GM12878 (cell line): Measurements from ENCODE around the gene ABHD8. TPM values are rescaled to one million over a fixed set of nuclear protein-coding genes. Genes with fewer than 3 reads are reported as not detected.

Experiments used
- ATAC-seq: fragments of 200-7000 bp; cut with Tn5 transposase; 3 replicates; pipeline ENCODE4 v1.9.1; 2020; ENCODE audit warnings: mild to moderate bottlenecking, moderate library complexity
- BruUV-seq: library from RNA; stranded (reverse); fragments of 400-500 nt; replicated peaks from 2 replicates; lab custom pipeline; 2021; lab: Mats Ljungman, UMichigan
- CTCF ChIA-PET: fragments of 300-600 bp; sonication (Branson Sonifier 250); formaldehyde crosslinking; extraction: SDS; loops from one replicate; lab custom pipeline; 2021; ENCODE audit warnings: inconsistent platforms; lab: Yijun Ruan, JAX
- POLR2A ChIA-PET: fragments of 350-600 bp; formaldehyde crosslinking; extraction: SDS; loops from one replicate; lab custom pipeline; 2021; ENCODE audit warnings: inconsistent platforms; lab: Charles Lee
- RAD21 ChIA-PET: fragments of 300-600 bp; sonication (Branson Sonifier 250); formaldehyde crosslinking; loops from one replicate; lab custom pipeline; 2023; ENCODE audit warnings: antibody characterized with exemption; ENCODE audit not compliant: unreplicated experiment; lab: Charles Lee
- SMC1A ChIA-PET: fragments of 300-600 bp; sonication (Branson Sonifier 250); formaldehyde crosslinking; loops from one replicate; lab custom pipeline; 2023; ENCODE audit not compliant: unreplicated experiment, uncharacterized antibody; lab: Charles Lee
- DNase-seq: peaks from one replicate; pipeline ENCODE4 v3.0.0-alpha.2; 2011; ENCODE audit warnings: low read depth, low spot score
- FAIRE-seq: peaks from 3 replicates; lab custom pipeline; 2011; peaks lifted over from hg19 to GRCh38; lab: Jason Lieb, UNC
- H2AFZ ChIP-seq: 2 replicates; pipeline ENCODE4 v1.6.0; 2011; ENCODE audit warnings: low read depth, low read length, control low read depth; ENCODE audit not compliant: control insufficient read depth
- H3K27ac ChIP-seq: 2 replicates; pipeline ENCODE4 v1.5.1; 2011; ENCODE audit warnings: control low read depth; ENCODE audit not compliant: control insufficient read depth, insufficient read depth
- H3K27me3 ChIP-seq, 2 experiments: replicated peaks in 1 of 2; 2 replicates each; pipeline versions ENCODE4 v1.6.0 to v1.6.1; 2011; ENCODE audit warnings: low read length in 1 of 2; ENCODE audit not compliant: control insufficient read depth in 2 of 2, insufficient read depth in 2 of 2
- H3K36me3 ChIP-seq, 2 experiments: 2 replicates each; pipeline ENCODE4 v1.5.1; 2011; ENCODE audit warnings: low read length in 1 of 2; ENCODE audit not compliant: control insufficient read depth in 2 of 2, insufficient read depth in 2 of 2
- H3K4me1 ChIP-seq: 2 replicates; pipeline ENCODE4 v1.6.1; 2011; ENCODE audit warnings: mild to moderate bottlenecking, low read length, moderate library complexity, mixed read lengths; ENCODE audit not compliant: control insufficient read depth, insufficient read depth
- H3K4me2 ChIP-seq: 2 replicates; pipeline ENCODE4 v1.6.0; 2011; ENCODE audit warnings: control low read depth; ENCODE audit not compliant: control insufficient read depth, insufficient read depth
- H3K4me3 ChIP-seq: fragments of 200-600 bp; sonication (generic); 2 replicates; pipeline ENCODE4 v1.5.1; 2016
- H3K79me2 ChIP-seq: 2 replicates; pipeline ENCODE4 v1.6.0; 2011; ENCODE audit warnings: low read length; ENCODE audit not compliant: control insufficient read depth, insufficient read depth
- H3K9ac ChIP-seq: 2 replicates; pipeline ENCODE4 v1.8.0; 2011; ENCODE audit warnings: low read length, control low read depth, mixed read lengths; ENCODE audit not compliant: control insufficient read depth, insufficient read depth
- H3K9me3 ChIP-seq: replicated peaks from 3 replicates; pipeline ENCODE4 v1.5.1; 2011; ENCODE audit warnings: mild to moderate bottlenecking, low read length; ENCODE audit not compliant: control insufficient read depth, insufficient read depth
- H4K20me1 ChIP-seq: 2 replicates; pipeline ENCODE4 v1.6.0; 2011; ENCODE audit not compliant: control insufficient read depth, insufficient read depth
- BCLAF1 ChIP-seq: fragments of 450-650 bp; IDR thresholded peaks from 2 replicates; pipeline ENCODE4 v1.6.1; 2017; ENCODE audit warnings: antibody characterized with exemption, mild to moderate bottlenecking, moderate library complexity
- BRCA1 ChIP-seq: IDR thresholded peaks from 2 replicates; pipeline ENCODE4 v1.6.1; 2011; ENCODE audit warnings: low read depth, low read length, improper control_type of control experiment
- CEBPB ChIP-seq, 2 experiments: fragments of 150-350 bp in 1 of 2; IDR thresholded peaks; 2 replicates each; pipeline ENCODE4 v1.6.1; 2012 to 2014; ENCODE audit warnings: low read depth in 2 of 2, low read length in 2 of 2, borderline replicate concordance in 1 of 2, inconsistent platforms in 1 of 2
- EED ChIP-seq: sonication (generic); IDR thresholded peaks from 2 replicates; pipeline ENCODE4 v1.6.1; 2016; ENCODE audit warnings: antibody characterized with exemption, low read depth
- EP300 ChIP-seq, 2 experiments: fragments of 150-350 bp in 1 of 2; IDR thresholded peaks; 2 replicates each; pipeline ENCODE4 v1.6.1; 2011 to 2012; ENCODE audit warnings: low read depth in 2 of 2, low read length in 2 of 2, borderline replicate concordance in 1 of 2, improper control_type of control experiment in 1 of 2, inconsistent platforms in 1 of 2; ENCODE audit not compliant: control insufficient read depth in 1 of 2
- IRF3 ChIP-seq: fragments of 450-650 bp; IDR thresholded peaks from 2 replicates; pipeline ENCODE4 v1.6.1; 2014; ENCODE audit warnings: mild to moderate bottlenecking
- LARP7 ChIP-seq: fragments of 450-650 bp; IDR thresholded peaks from 2 replicates; pipeline ENCODE4 v1.6.1; 2017; ENCODE audit warnings: mild to moderate bottlenecking
- NFIC ChIP-seq: IDR thresholded peaks from 2 replicates; pipeline ENCODE4 v1.6.1; 2012; ENCODE audit warnings: low read depth, mild to moderate bottlenecking, inconsistent platforms, low read length, moderate library complexity
- RAD21 ChIP-seq: IDR thresholded peaks from 2 replicates; pipeline ENCODE4 v1.6.1; 2011; ENCODE audit warnings: mild to moderate bottlenecking, low read depth, low read length, moderate library complexity; ENCODE audit not compliant: insufficient read depth
- RUNX3 ChIP-seq: IDR thresholded peaks from 2 replicates; pipeline ENCODE4 v1.6.1; 2012; ENCODE audit warnings: low read length, inconsistent platforms
- SMAD1 ChIP-seq: fragments of 450-650 bp; IDR thresholded peaks from 2 replicates; pipeline ENCODE4 v1.6.1; 2018; ENCODE audit warnings: mild to moderate bottlenecking, low read depth; ENCODE audit not compliant: partially characterized antibody
- SREBF1 ChIP-seq: IDR thresholded peaks from 2 replicates; pipeline ENCODE4 v1.6.1; 2012; ENCODE audit warnings: mild to moderate bottlenecking, low read length
- WGBS: methylation state at CpG from one replicate; pipeline ENCODE4 v1.1.6; 2016; ENCODE audit warnings: low lambda C conversion rate; ENCODE audit not compliant: insufficient replicate concordance, insufficient coverage; ENCODE audit errors: missing lambda C conversion rate; 5-methylcytosine and 5-hydroxymethylcytosine counted together
- in situ Hi-C: fragments of 300-500 bp; cut with MboI; formaldehyde crosslinking; loops from 9 replicates; pipeline ENCODE4 v1.14.3; 2018; ENCODE audit warnings: mixed read lengths
- intact Hi-C: fragments of 100-400 bp; cut with micrococcal nuclease; formaldehyde crosslinking; loops from one replicate; pipeline ENCODE4 v1.14.2; 2022; ENCODE audit not compliant: unreplicated experiment
- polyA plus RNA-seq, 11 experiments: library from polyadenylated mRNA; depleted of rRNA in 4 of 11; unstranded in 6 of 11; stranded (reverse) in 5 of 11; fragments of >200 nt; fragmentation: Nextera tagmentation in 4 of 11; fragmentation: Illumina TruSeq in 1 of 11; extraction: Ambion mirVana in 4 of 11; extraction: Trizol in 1 of 11; gene quantifications; 1 replicate in 1 of 11; 2 replicates in 10 of 11; pipeline versions ENCODE4 v1.2.1 to v1.2.3, GENCODE V29; 2011 to 2016; ENCODE audit warnings: inconsistent platforms in 2 of 11, missing spikeins in 2 of 11, low read depth in 1 of 11
- total RNA-seq, 4 experiments: library from RNA; depleted of rRNA in 3 of 4; stranded (reverse); fragments of >200 nt in 3 of 4; fragmentation: Illumina TruSeq in 1 of 4; extraction: Trizol in 1 of 4; gene quantifications; 2 replicates each; pipeline versions ENCODE4 v1.2.1 to v1.2.3, GENCODE V29; 2013 to 2021

ABHD8 gene
- total and polyA plus RNA-seq, 10 of the 15 experiments (the other 5 are each of a cell fraction or from before 2014, with no cell fraction given): 0.03 to 12.5 (median 6.0) TPM

- peak; percentile 79 for TF ChIP-seq RAD21
- peak; percentile 11; the same call in 1 of the 2 replicates for TF ChIP-seq RUNX3
- peak; percentile 46; the same call in 1 of the 2 replicates for TF ChIP-seq LARP7
- TF ChIP-seq, all 136 proteins: peak for 16
These were observed 43.0 kb upstream of the ABHD8 start (continued) for GRCh38 chr19:17346109-17346671.

- Histone ChIP-seq H3K9me3 (no peaks in the 10 kb centered on the region), H3K4me3 (no peak overlapping the region), H4K20me1 (no peaks in the 10 kb centered on the region), H2AFZ (no peak overlapping the region), H3K4me2 (no peak overlapping the region), H3K36me3 (no peaks in the 10 kb centered on the region; a peak in 2 of 4 replicates), H3K9ac (no peak overlapping the region), H3K27ac (no peak overlapping the region), H3K27me3 (no peaks in the 10 kb centered on the region), H3K4me1 (peaks cover 15% of the 10 kb centered on the region), H3K79me2 (peaks cover 6% of the 10 kb centered on the region)
- DNase-seq (no peak), ATAC-seq (no peak), FAIRE-seq (no peak)
- WGBS: 96% methylated on average over 7 of the region's 7 CpGs
- ChIA-PET RAD21 (interaction anchor here (0.6 kb wide), 1 partner anchor 36 kb away, joined by 5 read pairs; the partner anchor contains the start of gene MRPL34), POLR2A (no interaction called here), SMC1A (no interaction called here), CTCF (interaction anchor here (9.2 kb wide), 1 partner anchor 46 kb away, joined by 170 read pairs; no protein-coding TSS in a partner anchor)
- no peak for TF ChIP-seq NFIC
- in situ Hi-C loops (no loop called here), intact Hi-C loops (no loop called here)
- BruUV-seq: no TSS peak
These were observed 38.6 kb upstream of the ABHD8 start for GRCh38 chr19:17341845-17342244.

- DNase-seq (no peak), FAIRE-seq (no peak), ATAC-seq (no peak)
- Histone ChIP-seq H3K4me3 (no peak overlapping the region), H3K79me2 (peaks cover 6% of the 10 kb centered on the region), H2AFZ (no peak overlapping the region), H3K27me3 (no peaks in the 10 kb centered on the region), H3K36me3 (no peaks in the 10 kb centered on the region; a peak in 2 of 4 replicates), H3K4me2 (no peak overlapping the region), H3K9ac (no peak overlapping the region), H3K27ac (no peak overlapping the region), H3K9me3 (no peaks in the 10 kb centered on the region), H4K20me1 (no peaks in the 10 kb centered on the region), H3K4me1 (peaks cover 11% of the 10 kb centered on the region)
- 91% methylated on average over 15 of the region's 15 CpGs for WGBS
- ChIA-PET CTCF (no interaction called here), POLR2A (no interaction called here), RAD21 (no interaction called here), SMC1A (no interaction called here)
- BruUV-seq: no TSS peak
- in situ Hi-C loops (no loop called here), intact Hi-C loops (no loop called here)
- TF ChIP-seq CEBPB (IDR thresholded peaks at IDR 0.05; ENCODE audit: borderline replicate concordance in 1 of 2, low read depth in 2 of 2, low read length in 2 of 2) (no peak), SMAD1 (no peak), IRF3 (no peak), EED (no peak), SREBF1 (no peak), EP300 (IDR thresholded peaks at IDR 0.05; ENCODE audit: borderline replicate concordance in 1 of 2, control insufficient read depth in 1 of 2, low read depth in 2 of 2, low read length in 2 of 2) (no peak), BRCA1 (no peak), BCLAF1 (no peak)
These were observed 38.2 kb upstream of the ABHD8 start for GRCh38 chr19:17341386-17341785.
